ENCODE data around the gene TCP11L1.

DNA sequence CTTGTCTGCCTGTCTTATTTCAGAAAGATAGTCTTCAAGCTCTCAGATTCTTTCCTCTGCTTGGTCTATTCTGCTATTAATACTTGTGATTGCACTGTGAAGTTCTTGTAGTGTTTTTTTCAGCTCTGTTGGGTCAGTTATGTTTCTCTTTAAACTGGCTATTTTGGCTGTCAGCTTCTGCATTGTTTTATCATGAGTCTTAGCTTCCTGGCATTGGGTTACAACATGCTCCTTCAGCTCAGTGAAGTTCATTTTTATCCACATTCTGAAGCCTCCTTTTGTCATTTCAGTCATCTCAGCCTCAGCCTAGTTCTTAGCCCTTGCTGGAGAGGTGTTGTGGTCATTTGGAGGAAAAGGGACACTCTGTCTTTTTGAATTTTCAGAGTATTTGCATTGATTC lies 39.2 kb upstream of the TCP11L1 start:
- TF ChIP-seq, protein P1, sequence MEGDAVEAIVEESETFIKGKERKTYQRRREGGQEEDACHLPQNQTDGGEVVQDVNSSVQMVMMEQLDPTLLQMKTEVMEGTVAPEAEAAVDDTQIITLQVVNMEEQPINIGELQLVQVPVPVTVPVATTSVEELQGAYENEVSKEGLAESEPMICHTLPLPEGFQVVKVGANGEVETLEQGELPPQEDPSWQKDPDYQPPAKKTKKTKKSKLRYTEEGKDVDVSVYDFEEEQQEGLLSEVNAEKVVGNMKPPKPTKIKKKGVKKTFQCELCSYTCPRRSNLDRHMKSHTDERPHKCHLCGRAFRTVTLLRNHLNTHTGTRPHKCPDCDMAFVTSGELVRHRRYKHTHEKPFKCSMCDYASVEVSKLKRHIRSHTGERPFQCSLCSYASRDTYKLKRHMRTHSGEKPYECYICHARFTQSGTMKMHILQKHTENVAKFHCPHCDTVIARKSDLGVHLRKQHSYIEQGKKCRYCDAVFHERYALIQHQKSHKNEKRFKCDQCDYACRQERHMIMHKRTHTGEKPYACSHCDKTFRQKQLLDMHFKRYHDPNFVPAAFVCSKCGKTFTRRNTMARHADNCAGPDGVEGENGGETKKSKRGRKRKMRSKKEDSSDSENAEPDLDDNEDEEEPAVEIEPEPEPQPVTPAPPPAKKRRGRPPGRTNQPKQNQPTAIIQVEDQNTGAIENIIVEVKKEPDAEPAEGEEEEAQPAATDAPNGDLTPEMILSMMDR (IDR thresholded peaks at IDR 0.05) = no peak
- TF ChIP-seq POLR2A (IDR thresholded peaks at IDR 0.05) = no peak
